GM12878 (cell line): ENCODE results near the gene KHK.

ENCODE experiments used
- CHD2 ChIP-seq: IDR thresholded peaks from 2 replicates; pipeline ENCODE4 v1.6.1; 2011; ENCODE audit warnings: low read depth, low read length, improper control_type of control experiment, borderline replicate concordance
- EZH2 ChIP-seq: IDR thresholded peaks from 2 replicates; pipeline ENCODE4 v1.6.1; 2012; ENCODE audit warnings: low read depth, mild to moderate bottlenecking, control low read depth, inconsistent platforms, low read length, borderline replicate concordance; ENCODE audit not compliant: control insufficient read depth
- HDAC2 ChIP-seq: fragments of 200-600 bp; sonication (generic); IDR thresholded peaks from 2 replicates; pipeline ENCODE4 v1.6.1; 2017
- POLR2A ChIP-seq: IDR thresholded peaks from 2 replicates; pipeline ENCODE4 v1.6.1; 2011; ENCODE audit warnings: low read depth, mild to moderate bottlenecking, low read length
- TF ChIP-seq, protein P1 (sequence below): fragments of 450-650 bp; IDR thresholded peaks from 2 replicates; pipeline ENCODE4 v1.6.1; 2017; ENCODE audit warnings: borderline replicate concordance

DNA sequence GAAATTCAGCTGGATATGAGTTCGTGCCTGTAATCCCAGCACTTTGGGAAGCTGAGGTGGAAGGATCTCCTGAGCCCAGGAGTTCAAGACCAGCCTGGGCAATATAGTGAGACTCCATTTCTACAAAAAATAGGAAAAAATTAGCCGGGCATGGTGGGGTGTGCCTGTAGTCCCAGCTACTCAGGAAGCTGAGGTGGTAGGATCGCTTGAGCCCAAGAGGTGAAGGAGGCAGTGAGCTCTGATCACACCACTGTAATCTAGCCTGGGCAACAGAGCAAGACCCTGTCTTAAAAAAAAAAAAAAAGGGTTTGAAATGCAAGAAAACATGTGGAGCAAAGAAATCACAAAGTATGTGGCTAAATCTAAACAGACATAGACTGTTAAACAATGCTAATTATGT lies 22.5 kb downstream of the KHK start:
- TF ChIP-seq EZH2 = no peak
- no peak for TF ChIP-seq POLR2A
- no peak for TF ChIP-seq HDAC2
- TF ChIP-seq, protein P1, sequence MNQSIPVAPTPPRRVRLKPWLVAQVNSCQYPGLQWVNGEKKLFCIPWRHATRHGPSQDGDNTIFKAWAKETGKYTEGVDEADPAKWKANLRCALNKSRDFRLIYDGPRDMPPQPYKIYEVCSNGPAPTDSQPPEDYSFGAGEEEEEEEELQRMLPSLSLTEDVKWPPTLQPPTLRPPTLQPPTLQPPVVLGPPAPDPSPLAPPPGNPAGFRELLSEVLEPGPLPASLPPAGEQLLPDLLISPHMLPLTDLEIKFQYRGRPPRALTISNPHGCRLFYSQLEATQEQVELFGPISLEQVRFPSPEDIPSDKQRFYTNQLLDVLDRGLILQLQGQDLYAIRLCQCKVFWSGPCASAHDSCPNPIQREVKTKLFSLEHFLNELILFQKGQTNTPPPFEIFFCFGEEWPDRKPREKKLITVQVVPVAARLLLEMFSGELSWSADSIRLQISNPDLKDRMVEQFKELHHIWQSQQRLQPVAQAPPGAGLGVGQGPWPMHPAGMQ = no peak
- TF ChIP-seq CHD2 = no peak
